HepG2 (cell line): ENCODE data around the gene GPRC5D. TPM values are rescaled to one million over a fixed set of nuclear protein-coding genes. Genes with fewer than 3 reads are reported as not detected.

Experiments used
- ATF1 ChIP-seq: IDR thresholded peaks from 2 replicates; pipeline ENCODE4 v1.6.1; 2016; ENCODE audit warnings: mild to moderate bottlenecking, control low read depth
- CAMTA2 ChIP-seq: sonication (generic); formaldehyde crosslinking; IDR thresholded peaks from 2 replicates; pipeline ENCODE4 v1.4.0; 2020; ENCODE audit warnings: mild to moderate bottlenecking, missing genetic modification reagents, borderline replicate concordance
- CREB3 ChIP-seq: sonication (generic); formaldehyde crosslinking; IDR thresholded peaks from 2 replicates; pipeline ENCODE4 v1.5.0; 2020; ENCODE audit warnings: missing genetic modification reagents
- EHMT2 ChIP-seq: fragments of 200-600 bp; sonication (generic); IDR thresholded peaks from 2 replicates; pipeline ENCODE4 v1.7.0; 2017; ENCODE audit warnings: antibody characterized with exemption, low read depth, low read length, borderline replicate concordance
- HDAC2 ChIP-seq: sonication (generic); formaldehyde crosslinking; IDR thresholded peaks from 2 replicates; pipeline ENCODE4 v1.4.0; 2020; ENCODE audit warnings: missing genetic modification reagents
- NCOA5 ChIP-seq: sonication (generic); formaldehyde crosslinking; IDR thresholded peaks from 2 replicates; pipeline ENCODE4 v1.4.0; 2020; ENCODE audit warnings: missing genetic modification reagents
- PLSCR1 ChIP-seq: sonication (generic); formaldehyde crosslinking; IDR thresholded peaks from 2 replicates; pipeline ENCODE4 v1.5.0; 2020; ENCODE audit warnings: missing genetic modification reagents, mild to moderate bottlenecking, borderline replicate concordance
- REL ChIP-seq: sonication (generic); formaldehyde crosslinking; conservative IDR thresholded peaks from 2 replicates; pipeline ENCODE4 v1.8.0; 2022; ENCODE audit warnings: mild to moderate bottlenecking, missing genetic modification reagents, moderate library complexity
- RFX1 ChIP-seq: fragments of 450-650 bp; IDR thresholded peaks from 2 replicates; pipeline ENCODE4 v1.6.1; 2017
- SRSF9 ChIP-seq: fragments of 200-400 bp; formaldehyde crosslinking; IDR thresholded peaks from 2 replicates; pipeline ENCODE4 v1.6.1; 2018; ENCODE audit warnings: borderline replicate concordance, mild to moderate bottlenecking, low read depth, low read length; ENCODE audit not compliant: insufficient read depth, poor library complexity, severe bottlenecking
- TBX3 ChIP-seq: fragments of 450-650 bp; IDR thresholded peaks from 2 replicates; pipeline ENCODE4 v1.6.1; 2017; ENCODE audit warnings: antibody characterized with exemption, mild to moderate bottlenecking, inconsistent platforms, borderline replicate concordance
- ZNF556 ChIP-seq: sonication (generic); formaldehyde crosslinking; IDR thresholded peaks from 2 replicates; pipeline ENCODE4 v1.4.0; 2020; ENCODE audit warnings: mild to moderate bottlenecking, missing genetic modification reagents, borderline replicate concordance
- ZNF615 ChIP-seq: sonication (generic); formaldehyde crosslinking; IDR thresholded peaks from 2 replicates; pipeline ENCODE4 v1.5.0; 2020; ENCODE audit warnings: mild to moderate bottlenecking, missing genetic modification reagents, borderline replicate concordance
- ZNF674 ChIP-seq: sonication (generic); formaldehyde crosslinking; IDR thresholded peaks from 2 replicates; pipeline ENCODE4 v1.5.0; 2020; ENCODE audit warnings: low read depth, mild to moderate bottlenecking, missing genetic modification reagents
- ZNF703 ChIP-seq: sonication (generic); formaldehyde crosslinking; IDR thresholded peaks from 2 replicates; pipeline ENCODE4 v1.5.1; 2020; ENCODE audit warnings: missing genetic modification reagents, mild to moderate bottlenecking, moderate library complexity, borderline replicate concordance
- ZNF720 ChIP-seq: sonication (generic); formaldehyde crosslinking; IDR thresholded peaks from 2 replicates; pipeline ENCODE4 v1.4.0; 2020; ENCODE audit warnings: missing genetic modification reagents
- ZNF780A ChIP-seq: sonication (generic); formaldehyde crosslinking; IDR thresholded peaks from 2 replicates; pipeline ENCODE4 v1.8.0; 2022; ENCODE audit warnings: mild to moderate bottlenecking, missing genetic modification reagents, moderate library complexity
- ZNF782 ChIP-seq: sonication (generic); formaldehyde crosslinking; IDR thresholded peaks from 2 replicates; pipeline ENCODE4 v1.4.0; 2020; ENCODE audit warnings: missing genetic modification reagents, mild to moderate bottlenecking, borderline replicate concordance
- ZNF883 ChIP-seq: sonication (generic); formaldehyde crosslinking; IDR thresholded peaks from 2 replicates; pipeline ENCODE4 v1.5.1; 2020; ENCODE audit warnings: mild to moderate bottlenecking, missing genetic modification reagents; ENCODE audit errors: not compliant biosample characterization
- ZSCAN21 ChIP-seq: sonication (generic); formaldehyde crosslinking; IDR thresholded peaks from 2 replicates; pipeline ENCODE4 v1.8.0; 2022; ENCODE audit warnings: mild to moderate bottlenecking, missing genetic modification reagents, moderate library complexity, borderline replicate concordance
- polyA plus RNA-seq, 8 experiments: library from polyadenylated mRNA; depleted of rRNA in 3 of 8; stranded (reverse) in 7 of 8; unstranded in 1 of 8; fragments of >200 nt; fragmentation: Illumina TruSeq in 4 of 8; extraction: Trizol in 4 of 8; gene quantifications; 2 replicates each; pipeline versions ENCODE4 v1.2.1 to v1.2.3, GENCODE V29; 2011 to 2016; ENCODE audit warnings: low read depth in 4 of 8, missing spikeins in 1 of 8, mixed read lengths in 1 of 8; ENCODE audit not compliant: insufficient read depth in 1 of 8
- total RNA-seq, 5 experiments: library from RNA; depleted of rRNA; stranded (reverse); fragments of >200 nt; fragmentation: Illumina TruSeq; extraction: Trizol; gene quantifications; 2 replicates each; pipeline ENCODE4 v1.2.3, GENCODE V29; 2016; ENCODE audit warnings: low read depth in 1 of 5
- TF ChIP-seq, protein P1 (sequence below): sonication (generic); formaldehyde crosslinking; IDR thresholded peaks from 2 replicates; pipeline ENCODE4 v1.5.0; 2020; ENCODE audit warnings: mild to moderate bottlenecking, missing genetic modification reagents, borderline replicate concordance
- TF ChIP-seq, protein P2 (sequence below): sonication (generic); formaldehyde crosslinking; conservative IDR thresholded peaks from 2 replicates; pipeline ENCODE4 v1.4.0; 2020; ENCODE audit warnings: missing genetic modification reagents
- TF ChIP-seq, protein P3 (sequence below): sonication (generic); formaldehyde crosslinking; IDR thresholded peaks from 2 replicates; pipeline ENCODE4 v1.5.0; 2020; ENCODE audit warnings: mild to moderate bottlenecking, missing genetic modification reagents, moderate library complexity

Gene GPRC5D
- total and polyA plus RNA-seq, 2 of the 13 experiments (the other 11 are each of a cell fraction or from before 2014, with no cell fraction given), result not detected

DNA sequence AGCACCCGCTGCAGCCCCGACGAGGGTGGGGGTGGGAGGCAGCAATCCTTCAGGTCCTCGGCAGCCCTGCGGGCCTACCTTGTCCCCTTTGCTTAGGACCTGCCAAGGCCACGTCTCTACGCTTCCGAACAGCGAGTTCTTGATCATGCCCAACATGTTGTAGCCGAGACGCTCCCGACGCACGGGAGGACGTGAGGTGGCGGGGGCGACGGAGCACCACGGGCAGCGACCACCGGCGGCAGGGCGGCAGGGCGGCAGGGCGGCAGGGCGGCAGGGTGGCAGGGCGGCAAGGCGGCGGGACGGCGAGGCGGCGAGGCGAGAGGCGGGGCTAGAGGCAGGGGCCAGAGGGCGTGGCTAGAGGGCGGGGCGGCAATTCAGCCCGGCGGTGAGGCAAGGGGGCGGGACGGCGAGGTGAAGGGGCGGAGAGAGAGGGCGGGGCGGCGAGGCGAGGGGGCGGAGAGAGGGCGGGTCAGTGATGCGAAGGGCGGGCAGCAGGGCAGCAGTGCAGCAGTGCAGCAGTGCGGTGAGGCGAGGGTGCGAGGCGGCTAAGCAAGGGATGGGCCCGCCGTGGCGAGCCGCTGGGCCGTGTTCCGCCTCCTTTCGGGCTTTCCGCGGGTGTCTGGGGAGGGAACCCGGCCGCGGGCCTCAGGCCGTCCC lies 48.1 kb upstream of the GPRC5D start, which contains the start of gene HEBP1 (continued):
- TF ChIP-seq ZNF782 (no peak), CAMTA2 (CRISPR knock-in tag) (no peak), EHMT2 (no peak), REL (CRISPR knock-in tag) (no peak), RFX1 (no peak), NCOA5 (CRISPR knock-in tag) (no peak), PLSCR1 (no peak), ATF1 (CRISPR knock-in tag) (no peak), SRSF9 (no peak), TBX3 (no peak), ZNF674 (CRISPR knock-in tag) (0 out of 2 replicates have a peak, but pooled peaks have one; percentile 33), ZNF703 (no peak), ZSCAN21 (no peak), ZNF720 (CRISPR knock-in tag) (no peak), ZNF615 (CRISPR knock-in tag) (no peak), ZNF556 (CRISPR knock-in tag) (peak; percentile 42; the same call in 1 of the 2 replicates), CREB3 (CRISPR knock-in tag) (no peak), ZNF780A (CRISPR knock-in tag) (0 out of 2 replicates have a peak, but pooled peaks have one; percentile 40), ZNF883 (CRISPR knock-in tag) (no peak), HDAC2 (CRISPR knock-in tag) (0 out of 2 replicates have a peak, but pooled peaks have one; percentile 9)
- TF ChIP-seq, protein P1, sequence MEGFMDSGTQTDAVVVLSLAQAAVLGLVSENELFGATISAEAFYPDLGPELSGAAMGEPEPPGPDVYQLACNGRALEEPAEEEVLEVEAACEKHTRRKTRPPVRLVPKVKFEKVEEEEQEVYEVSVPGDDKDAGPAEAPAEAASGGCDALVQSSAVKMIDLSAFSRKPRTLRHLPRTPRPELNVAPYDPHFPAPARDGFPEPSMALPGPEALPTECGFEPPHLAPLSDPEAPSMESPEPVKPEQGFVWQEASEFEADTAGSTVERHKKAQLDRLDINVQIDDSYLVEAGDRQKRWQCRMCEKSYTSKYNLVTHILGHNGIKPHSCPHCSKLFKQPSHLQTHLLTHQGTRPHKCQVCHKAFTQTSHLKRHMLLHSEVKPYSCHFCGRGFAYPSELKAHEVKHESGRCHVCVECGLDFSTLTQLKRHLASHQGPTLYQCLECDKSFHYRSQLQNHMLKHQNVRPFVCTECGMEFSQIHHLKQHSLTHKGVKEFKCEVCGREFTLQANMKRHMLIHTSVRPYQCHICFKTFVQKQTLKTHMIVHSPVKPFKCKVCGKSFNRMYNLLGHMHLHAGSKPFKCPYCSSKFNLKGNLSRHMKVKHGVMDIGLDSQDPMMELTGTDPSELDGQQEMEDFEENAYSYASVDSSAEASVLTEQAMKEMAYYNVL (CRISPR knock-in tag), result no peak
- TF ChIP-seq, protein P2, sequence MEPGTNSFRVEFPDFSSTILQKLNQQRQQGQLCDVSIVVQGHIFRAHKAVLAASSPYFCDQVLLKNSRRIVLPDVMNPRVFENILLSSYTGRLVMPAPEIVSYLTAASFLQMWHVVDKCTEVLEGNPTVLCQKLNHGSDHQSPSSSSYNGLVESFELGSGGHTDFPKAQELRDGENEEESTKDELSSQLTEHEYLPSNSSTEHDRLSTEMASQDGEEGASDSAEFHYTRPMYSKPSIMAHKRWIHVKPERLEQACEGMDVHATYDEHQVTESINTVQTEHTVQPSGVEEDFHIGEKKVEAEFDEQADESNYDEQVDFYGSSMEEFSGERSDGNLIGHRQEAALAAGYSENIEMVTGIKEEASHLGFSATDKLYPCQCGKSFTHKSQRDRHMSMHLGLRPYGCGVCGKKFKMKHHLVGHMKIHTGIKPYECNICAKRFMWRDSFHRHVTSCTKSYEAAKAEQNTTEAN, result no peak
- TF ChIP-seq, protein P3, sequence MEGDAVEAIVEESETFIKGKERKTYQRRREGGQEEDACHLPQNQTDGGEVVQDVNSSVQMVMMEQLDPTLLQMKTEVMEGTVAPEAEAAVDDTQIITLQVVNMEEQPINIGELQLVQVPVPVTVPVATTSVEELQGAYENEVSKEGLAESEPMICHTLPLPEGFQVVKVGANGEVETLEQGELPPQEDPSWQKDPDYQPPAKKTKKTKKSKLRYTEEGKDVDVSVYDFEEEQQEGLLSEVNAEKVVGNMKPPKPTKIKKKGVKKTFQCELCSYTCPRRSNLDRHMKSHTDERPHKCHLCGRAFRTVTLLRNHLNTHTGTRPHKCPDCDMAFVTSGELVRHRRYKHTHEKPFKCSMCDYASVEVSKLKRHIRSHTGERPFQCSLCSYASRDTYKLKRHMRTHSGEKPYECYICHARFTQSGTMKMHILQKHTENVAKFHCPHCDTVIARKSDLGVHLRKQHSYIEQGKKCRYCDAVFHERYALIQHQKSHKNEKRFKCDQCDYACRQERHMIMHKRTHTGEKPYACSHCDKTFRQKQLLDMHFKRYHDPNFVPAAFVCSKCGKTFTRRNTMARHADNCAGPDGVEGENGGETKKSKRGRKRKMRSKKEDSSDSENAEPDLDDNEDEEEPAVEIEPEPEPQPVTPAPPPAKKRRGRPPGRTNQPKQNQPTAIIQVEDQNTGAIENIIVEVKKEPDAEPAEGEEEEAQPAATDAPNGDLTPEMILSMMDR (CRISPR knock-in tag), result no peak
